Activated CD4-positive, alpha-beta T cell treated with anti-CD3 and anti-CD28 coated beads, Interleukin-2, amount 50 U/mL, for 24 hours (primary cell): ENCODE measurements around the gene KIF1A.

Experiments used
- DNase-seq, 2 donors: peaks; one replicate each; pipeline ENCODE4 v3.0.0-alpha.2; 2020; ENCODE audit warnings: low read depth in 1 of 2, low spot score in 1 of 2

KIF1A gene, protein sequence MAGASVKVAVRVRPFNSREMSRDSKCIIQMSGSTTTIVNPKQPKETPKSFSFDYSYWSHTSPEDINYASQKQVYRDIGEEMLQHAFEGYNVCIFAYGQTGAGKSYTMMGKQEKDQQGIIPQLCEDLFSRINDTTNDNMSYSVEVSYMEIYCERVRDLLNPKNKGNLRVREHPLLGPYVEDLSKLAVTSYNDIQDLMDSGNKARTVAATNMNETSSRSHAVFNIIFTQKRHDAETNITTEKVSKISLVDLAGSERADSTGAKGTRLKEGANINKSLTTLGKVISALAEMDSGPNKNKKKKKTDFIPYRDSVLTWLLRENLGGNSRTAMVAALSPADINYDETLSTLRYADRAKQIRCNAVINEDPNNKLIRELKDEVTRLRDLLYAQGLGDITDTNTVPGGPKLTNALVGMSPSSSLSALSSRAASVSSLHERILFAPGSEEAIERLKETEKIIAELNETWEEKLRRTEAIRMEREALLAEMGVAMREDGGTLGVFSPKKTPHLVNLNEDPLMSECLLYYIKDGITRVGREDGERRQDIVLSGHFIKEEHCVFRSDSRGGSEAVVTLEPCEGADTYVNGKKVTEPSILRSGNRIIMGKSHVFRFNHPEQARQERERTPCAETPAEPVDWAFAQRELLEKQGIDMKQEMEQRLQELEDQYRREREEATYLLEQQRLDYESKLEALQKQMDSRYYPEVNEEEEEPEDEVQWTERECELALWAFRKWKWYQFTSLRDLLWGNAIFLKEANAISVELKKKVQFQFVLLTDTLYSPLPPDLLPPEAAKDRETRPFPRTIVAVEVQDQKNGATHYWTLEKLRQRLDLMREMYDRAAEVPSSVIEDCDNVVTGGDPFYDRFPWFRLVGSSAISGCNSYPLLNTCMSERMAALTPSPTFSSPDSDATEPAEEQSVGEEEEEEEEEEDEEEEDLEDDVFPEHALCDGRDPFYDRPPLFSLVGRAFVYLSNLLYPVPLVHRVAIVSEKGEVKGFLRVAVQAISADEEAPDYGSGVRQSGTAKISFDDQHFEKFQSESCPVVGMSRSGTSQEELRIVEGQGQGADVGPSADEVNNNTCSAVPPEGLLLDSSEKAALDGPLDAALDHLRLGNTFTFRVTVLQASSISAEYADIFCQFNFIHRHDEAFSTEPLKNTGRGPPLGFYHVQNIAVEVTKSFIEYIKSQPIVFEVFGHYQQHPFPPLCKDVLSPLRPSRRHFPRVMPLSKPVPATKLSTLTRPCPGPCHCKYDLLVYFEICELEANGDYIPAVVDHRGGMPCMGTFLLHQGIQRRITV (N-terminal part only)

DNA sequence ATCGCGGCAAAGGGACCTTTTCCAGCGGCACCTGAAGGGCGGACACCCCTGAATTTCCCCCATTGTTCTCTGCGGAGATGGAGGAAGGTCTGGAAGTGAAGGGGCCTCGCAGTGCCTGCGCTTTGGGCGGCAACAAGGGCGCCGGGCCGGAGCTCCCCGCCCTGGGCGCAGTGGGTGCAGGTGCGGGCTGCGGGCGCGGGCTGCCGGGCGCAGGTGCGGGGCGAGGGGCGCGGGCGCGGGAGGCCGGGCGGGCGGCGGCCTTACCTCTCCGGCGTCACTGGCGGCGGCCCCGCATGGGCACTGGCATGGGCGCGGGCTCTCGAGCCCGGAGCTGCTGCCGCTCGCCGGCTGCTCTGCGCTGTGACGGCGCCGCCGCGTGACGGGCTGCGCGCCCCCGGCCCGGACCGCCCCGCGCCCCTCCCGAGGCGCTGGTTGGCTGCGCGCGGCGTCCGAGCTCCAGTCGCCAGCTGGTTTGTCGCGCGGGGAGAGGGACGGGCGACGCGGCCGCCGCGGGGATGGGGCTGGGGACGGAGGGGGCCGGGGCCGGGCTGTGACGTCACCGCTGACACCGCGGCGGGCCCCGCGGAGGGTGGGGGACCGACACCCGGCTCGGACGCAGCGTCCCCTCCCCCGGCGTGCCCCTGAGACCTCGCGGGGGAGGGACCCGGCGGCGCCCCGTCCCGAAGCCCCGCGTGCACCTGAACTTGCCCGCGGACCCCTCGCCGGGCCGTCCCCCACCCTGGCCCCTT lies at the start of gene KIF1A:
Gene KIF1A (minus strand): TSS at position 362 of the 749 bp plus-strand sequence. CDS start 22,467 bp downstream, outside the sequence.
- DNase-seq: no peak

DNA sequence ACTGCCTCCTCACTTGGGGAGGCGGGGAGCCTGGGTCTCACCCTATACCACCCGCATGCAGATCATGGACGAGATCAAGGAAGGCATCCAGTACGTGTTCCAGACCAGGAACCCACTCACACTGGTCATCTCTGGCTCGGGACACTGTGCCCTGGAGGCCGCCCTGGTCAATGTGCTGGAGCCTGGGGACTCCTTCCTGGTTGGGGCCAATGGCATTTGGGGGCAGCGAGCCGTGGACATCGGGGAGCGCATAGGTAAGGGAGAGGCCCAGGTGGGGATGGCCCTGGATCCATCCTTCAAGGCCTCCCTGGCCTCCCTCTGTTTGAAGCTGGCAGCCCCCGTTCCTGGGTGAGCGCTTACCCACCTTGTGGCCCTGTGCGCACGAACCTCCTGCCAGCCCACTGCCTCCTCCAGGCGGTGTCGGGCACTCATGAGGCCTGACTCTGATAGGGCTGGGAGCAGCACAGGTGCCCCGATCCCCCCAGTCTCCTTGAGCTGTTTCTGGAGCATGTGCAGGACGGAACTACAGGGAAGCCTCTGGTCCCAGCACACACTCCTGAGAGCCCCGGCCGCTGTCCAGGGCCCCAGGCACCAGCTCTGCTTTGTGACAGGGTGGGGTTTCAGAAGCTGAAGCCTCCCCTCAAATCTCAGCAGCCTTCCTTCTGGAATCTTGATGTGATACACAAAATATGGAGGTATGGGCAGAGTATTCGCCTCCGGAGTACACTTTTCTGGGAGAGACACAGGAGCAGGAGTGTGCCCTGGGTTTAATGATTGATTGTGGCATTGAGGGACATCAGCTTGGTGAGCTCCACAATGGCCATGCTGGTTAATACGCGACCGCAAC lies 49.3 kb upstream of the KIF1A start:
- DNase-seq: no peak

DNA sequence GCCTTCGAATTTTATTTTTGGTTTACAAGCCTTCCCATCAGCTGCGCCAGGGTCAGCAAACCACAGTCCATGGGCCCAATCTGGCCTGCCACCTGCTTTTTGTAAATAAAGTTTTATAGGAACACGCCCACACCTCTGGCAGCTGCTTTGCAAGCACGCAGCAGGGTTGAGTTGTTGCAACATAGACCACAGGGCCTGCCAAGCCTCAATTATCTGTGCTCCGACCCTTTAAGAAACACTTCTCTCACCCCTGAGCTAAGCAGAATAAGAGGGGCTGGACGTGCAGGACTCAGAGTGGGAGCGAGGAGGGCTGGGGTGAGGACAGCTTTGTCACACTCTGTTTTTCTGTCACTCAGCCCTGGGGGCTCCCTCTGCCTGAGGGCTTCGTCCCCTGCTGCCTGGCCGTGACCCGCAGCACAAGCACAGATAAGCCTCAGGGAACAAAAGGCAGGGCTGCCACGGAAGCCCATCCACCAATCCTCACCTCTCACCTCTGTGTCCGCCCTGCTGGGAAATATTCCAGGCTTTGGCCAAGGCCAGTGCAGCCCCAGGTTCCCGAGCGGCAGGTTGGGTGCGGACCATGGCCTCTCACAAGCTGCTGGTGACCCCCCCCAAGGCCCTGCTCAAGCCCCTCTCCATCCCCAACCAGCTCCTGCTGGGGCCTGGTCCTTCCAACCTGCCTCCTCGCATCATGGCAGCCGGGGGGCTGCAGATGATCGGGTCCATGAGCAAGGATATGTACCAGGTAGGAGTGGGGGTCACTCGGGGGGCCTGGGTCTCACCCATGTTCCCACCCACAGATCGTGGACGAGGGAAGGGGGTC lies 48.5 kb upstream of the KIF1A start, which contains the start of gene AGXT:
Gene AGXT (plus strand): TSS at position 539 of the 823 bp plus-strand sequence. CDS start 42 bp downstream, at position 581.
- no peak for DNase-seq

DNA sequence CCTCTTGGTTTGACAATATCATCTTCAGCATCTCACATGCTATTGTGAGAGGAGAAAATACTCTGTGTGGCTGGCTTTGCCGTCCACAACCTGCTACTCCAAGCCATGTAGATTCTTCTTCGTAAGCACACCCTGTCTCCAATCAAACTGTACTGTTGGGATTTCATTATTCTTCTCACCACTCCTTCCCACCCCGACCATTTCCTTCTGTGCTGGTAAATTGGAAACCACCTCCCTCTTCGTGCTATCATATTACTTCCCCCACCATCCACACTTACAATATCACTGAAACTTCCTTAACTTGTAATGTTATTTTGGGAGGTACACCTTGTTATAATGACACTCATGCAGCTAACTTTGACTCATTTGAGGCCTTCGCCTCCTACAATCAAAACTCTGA lies 45.4 kb upstream of the KIF1A start:
- no peak for DNase-seq

DNA sequence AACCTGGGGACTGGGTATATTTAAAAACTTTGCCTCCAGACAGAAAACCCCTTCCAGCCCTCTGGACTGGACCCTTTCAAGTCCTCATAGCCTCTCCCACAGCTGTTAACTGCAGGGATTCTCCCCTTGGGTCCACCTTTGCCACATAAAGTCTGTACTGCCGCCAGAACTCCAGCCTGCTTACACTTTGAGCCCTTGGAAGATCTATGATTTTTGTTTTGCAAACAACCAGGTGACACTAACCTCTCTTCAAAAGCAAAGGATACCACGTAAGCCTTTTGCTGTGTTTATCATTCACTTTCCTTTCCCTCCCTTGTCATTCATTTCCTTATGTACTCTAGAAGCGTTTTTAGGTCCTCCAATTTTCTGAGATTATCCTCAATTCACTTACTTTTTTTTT lies 44.5 kb upstream of the KIF1A start:
- DNase-seq: no peak

DNA sequence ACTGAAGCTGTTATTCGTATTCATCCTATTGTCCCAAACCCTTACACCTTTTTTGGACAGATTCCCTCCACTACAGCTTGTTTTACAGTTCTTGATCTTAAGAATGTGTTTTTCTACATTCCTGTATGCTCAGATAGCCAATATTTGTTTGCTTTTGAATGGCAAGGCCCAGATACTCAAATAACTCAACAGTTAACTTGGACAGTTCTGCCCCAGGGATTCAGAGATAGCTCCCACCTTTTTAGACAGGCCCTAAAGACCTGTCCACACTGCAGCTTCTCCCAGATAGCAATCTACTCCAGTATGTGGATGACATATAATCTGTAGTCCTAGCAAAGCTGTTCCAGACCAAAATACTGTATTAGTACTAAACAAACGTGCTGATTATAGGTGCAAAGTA lies 41.5 kb upstream of the KIF1A start:
- no peak for DNase-seq

DNA sequence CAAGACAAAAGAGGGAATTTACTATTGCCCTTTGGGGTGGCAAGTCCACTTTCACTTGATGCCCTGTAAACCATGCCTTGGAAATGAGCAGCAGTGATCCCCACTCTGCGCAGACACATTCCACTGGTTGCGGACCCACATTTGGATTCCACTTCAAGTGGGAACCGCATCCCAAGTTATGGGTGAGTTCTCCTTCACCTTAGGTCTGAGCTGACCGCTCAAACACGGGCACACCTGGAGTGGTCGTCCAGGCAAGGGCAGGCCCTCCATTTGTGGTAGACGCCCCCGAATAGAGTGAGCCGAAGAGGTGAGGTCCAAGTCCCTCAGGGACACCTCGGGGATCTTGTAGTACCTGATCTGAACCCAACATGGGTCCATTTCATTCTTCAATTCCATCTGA lies 38.9 kb upstream of the KIF1A start:
- no peak for DNase-seq

DNA sequence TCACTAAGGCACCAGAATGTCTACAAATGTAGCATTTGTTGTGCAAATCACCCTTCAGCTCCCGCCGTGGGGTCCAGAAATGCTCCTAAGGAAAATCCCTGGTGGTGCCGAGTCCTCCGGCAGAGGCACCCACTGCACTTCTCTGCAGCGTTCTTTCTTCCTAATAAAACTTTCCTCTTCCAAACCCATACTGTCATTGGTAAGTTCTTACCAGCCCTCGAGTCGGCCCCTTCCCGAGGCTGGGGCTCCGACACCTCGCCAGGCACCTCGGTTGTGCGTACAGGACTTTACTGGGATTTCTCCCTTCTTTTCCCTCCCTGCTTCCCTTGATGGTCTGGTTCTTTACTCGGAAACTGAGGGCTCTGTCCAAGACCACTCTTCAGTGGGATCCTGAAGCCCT lies 38.3 kb upstream of the KIF1A start:
- DNase-seq: no peak

DNA sequence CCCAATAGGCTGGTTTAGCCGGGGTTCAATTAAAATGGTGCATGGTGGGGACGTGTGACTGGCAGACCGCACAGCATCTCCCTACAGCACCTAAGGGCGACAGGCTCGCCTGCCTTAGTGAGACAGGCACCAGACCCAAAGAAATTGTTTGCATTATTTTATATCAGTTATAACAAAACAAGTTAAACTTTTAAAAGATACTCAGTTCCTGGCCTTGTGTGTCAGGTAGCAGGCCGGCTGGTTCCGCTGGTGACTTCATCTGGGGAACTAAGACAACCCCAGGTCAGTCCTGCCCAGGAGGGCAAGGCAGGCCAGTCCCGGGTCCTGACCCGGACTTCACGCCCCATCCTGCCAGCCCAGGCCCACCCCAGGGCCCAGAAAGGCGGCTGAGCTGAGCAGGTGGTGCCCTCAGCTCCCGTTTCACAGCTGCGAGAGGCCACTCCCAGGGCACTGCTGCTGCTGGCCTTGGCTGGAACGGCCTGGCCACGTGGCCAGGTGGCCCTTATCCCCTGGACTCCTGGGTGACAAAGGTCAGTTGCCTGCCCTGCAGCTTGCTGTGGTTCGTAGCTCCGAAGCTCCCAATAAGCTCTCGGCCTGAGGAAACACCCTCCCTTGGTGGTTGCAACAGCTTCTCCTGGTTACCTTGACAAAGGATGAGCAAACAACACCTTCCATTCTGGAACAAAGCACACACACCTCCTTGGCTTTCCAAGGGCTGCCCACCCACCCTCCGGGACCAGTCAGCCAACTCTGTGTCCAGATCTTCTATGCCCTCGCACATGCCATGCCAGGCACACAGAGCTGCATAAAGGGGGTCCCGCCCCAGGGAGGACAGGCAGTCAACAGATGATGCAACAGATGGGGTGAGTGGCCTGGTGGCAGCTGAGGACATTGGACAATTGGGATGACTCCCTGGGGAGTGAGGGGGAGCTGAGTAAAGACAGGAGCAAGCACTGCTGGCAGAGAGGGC lies 37.3 kb upstream of the KIF1A start:
- no peak for DNase-seq

DNA sequence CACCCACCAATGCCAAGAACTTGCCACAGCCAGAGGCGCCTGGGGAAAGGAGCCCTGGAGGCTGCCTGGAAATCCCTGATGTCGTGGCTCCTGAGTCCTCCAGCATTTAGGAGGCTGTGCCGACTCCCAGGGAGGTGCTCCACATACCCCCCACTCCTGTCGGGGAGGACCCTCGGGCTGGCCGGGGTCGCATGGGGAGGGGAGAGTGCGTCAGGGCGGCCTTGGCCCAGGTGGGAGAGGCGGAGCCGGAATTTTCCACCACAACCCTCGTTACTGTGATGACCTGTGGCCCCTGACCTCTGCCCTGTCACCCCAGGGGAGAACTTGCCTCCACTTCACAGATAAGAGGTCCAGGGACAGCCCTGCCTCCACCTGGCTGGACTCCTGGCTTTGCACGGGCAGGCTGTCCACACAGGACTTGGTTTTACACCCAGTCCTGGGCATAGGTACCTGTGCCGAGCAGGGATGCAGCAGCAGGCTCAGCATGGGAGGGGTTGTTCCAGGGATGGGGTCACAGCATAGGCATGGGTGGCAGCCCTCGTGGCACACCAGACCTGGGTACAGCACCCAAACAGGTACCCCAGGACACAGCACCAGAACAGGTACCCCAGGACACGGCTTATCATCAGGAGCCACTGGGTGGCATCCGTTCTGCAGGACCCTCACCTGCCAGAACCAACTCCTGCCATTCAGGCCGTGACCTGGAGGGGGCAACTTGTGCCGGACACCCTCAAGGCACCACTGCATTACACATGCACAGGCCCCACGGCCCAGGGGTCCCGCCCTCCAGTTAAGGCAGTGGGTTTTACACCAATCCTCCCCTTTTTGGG lies 36.3 kb upstream of the KIF1A start:
- no peak for DNase-seq

DNA sequence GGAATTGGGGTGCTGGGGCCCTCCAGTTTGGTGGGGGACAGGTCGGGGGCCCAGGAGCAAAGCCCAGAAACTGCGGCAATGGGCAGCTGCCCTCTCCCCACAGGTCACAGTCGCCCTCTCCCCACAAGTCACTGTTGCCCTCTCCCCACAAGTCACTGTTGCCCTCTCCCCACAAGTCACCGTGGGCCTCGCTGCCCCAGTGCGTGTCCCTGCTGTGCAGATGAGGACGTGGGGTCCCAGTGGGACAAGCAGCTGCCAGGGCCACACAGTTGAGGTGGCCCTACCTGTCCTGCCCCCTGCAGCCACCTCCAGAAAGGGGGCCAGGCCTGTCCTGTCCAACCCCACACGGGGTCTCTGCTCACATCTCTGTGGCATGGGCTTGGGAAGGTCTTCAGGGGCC lies 35.7 kb upstream of the KIF1A start:
- no peak for DNase-seq

DNA sequence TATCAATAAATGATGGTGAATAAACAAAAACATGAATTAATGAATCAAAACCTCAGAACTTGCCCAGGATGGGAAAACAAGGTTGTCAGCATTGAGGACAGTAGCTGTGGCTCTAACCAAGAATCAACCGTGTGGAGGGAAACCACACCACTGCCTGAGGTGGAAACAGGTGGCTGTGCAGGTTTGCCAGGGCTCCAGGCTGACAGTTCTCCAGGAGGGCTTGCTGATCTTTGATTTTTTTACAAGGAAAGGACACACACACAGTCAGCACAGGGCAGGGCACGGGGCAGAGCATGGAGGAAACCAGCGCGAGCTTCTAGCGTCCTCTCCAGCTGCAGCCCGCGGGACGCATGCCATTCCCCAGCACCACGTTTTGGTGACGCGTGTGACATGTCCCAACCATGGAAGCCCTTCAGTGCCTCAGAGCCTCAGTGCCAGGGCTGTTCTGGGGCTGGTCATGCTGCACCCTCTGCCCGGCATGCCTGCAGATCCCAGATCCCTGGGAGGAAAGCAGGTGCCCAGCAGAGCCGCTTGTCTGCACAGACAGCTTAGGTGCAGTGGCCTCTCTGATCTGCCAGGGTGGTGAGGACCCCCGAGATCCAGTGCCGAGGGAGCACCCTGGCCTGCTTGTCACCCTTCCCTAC lies 32.8 kb upstream of the KIF1A start:
- no peak for DNase-seq

DNA sequence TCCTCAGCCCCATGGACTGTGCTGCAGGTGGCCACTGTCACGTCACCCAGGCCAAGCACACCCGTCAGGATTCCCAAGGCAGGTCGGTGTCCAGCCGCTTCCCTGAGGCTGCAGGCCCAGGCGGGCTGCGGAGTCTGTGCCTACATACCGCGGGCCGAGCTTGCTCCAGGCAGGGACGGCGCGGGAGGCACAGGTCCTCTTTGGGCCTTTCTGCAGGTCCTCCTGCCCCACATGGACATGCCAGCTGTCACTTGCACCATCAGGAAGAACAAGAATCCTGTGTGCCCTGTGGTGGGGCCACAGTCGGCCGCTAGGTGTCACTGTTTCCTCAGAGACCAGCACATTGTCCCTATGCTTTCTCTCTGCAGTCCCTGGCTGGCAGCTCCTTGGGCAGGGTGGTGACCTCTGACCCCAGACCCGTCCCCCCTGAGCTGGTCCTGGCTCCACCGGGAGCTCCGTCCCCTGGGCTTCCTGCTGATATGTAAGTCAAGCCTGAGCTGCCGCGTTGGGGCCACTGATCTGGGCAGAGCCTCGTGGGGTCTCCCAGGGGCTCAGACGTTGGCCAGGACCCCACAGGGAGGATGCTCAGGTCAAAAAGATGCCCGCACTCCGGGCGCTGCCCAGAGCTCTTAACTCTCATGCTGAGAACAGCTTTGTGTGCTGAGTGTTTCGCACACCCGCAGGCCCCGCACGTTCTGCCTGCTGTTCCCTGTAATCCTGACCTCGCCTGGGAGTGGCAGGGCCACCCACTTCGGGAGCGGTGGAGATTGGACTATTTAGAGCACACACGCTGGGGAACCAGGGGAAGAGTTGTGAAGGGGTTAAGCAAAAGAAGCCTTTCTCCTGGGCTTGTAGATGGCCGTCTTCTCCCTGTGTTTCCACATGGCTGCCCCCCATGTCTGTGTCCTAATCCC lies 31.3 kb upstream of the KIF1A start:
- DNase-seq: peak; percentile 69 to 80

DNA sequence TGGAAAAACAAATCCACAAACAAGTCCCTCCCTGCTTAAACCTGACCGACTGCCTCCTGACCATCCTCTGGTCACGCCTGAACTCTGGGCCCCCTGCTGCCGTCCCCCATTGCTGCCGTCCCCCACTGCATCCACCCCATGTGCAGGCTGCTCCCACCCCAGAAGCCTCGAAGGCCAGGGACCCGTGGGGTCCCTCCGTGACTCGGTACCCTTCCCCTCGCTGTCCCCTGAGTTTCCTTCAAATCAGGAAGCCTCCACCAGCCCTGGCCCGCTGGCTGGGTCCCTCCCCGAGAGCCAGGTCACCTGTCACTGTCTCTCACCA lies 30.7 kb upstream of the KIF1A start:
- DNase-seq: no peak

DNA sequence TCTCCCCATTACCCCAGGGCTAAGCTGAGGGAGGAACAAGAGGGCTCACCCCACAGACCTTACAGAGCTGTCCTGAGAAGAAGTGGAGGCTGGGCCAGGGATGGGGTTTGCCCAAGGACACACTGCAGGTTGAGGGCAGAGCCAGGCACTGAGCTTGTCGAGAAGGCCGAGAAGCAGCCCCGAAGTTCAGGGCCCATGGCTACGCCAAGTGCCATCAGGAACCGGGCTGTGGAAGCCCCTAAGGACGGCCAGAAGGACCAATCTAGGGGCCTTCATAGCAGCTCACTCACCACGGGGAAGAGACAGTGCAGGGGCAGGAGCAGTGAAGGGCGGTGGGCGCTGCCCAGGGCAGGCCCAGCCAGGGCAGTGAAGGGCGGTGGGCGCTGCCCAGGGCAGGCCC lies 30.0 kb upstream of the KIF1A start:
- no peak for DNase-seq
